Lower lobe of right lung (tissue), 2 donors: ENCODE results near the gene DUSP8. TPM values are rescaled to one million over a fixed set of nuclear protein-coding genes. Genes with fewer than 3 reads are reported as not detected.
A peak's percentile ranks its signal among the peaks of the same experiment; 100 is the strongest.

Experiments used
- ATAC-seq, 2 donors: fragments of 200-7000 bp; cut with Tn5 transposase; one replicate each; pipeline ENCODE4 v1.9.1; 2020 to 2022; ENCODE audit warnings: mild to moderate bottlenecking in 2 of 2, moderate library complexity in 2 of 2
- DNase-seq: peaks from one replicate; pipeline ENCODE4 v3.0.0-alpha.2; 2020
- H3K27ac ChIP-seq: fragments of 200-600 bp; one replicate; pipeline ENCODE4 v1.8.0; 2022
- H3K27me3 ChIP-seq: fragments of 200-600 bp; one replicate; pipeline ENCODE4 v1.8.0; 2022; ENCODE audit warnings: low read depth
- H3K36me3 ChIP-seq: fragments of 200-600 bp; one replicate; pipeline ENCODE4 v1.8.0; 2022; ENCODE audit warnings: mild to moderate bottlenecking
- H3K4me1 ChIP-seq: fragments of 200-600 bp; one replicate; pipeline ENCODE4 v1.8.0; 2022
- H3K4me3 ChIP-seq: fragments of 200-600 bp; one replicate; pipeline ENCODE4 v1.8.0; 2022; ENCODE audit warnings: mild to moderate bottlenecking
- H3K9me3 ChIP-seq: fragments of 200-600 bp; one replicate; pipeline ENCODE4 v1.8.0; 2022
- intact Hi-C: fragments of 100-400 bp; cut with DNase I; formaldehyde crosslinking; loops from one replicate; pipeline ENCODE4 v1.11.0; 2022
- total RNA-seq: library from RNA; stranded (reverse); fragmentation: NEBNext Ultra II Directional; extraction: Animal tissue kit (Norgen Biotek cat#: 25700); gene quantifications from one replicate; pipeline ENCODE4 v1.2.1, GENCODE V29; 2021
- TF ChIP-seq, protein P1 (sequence below): fragments of 200-600 bp; IDR thresholded peaks from one replicate; pipeline ENCODE4 v1.8.0; 2022; ENCODE audit warnings: antibody characterized with exemption, mild to moderate bottlenecking
- donor health status: DM: no; HTN: yes; CAD: no; lungs with severe emphysema.

Gene DUSP8
- total RNA-seq, 1 donor from 2014 or later = 8.9 TPM

DNA sequence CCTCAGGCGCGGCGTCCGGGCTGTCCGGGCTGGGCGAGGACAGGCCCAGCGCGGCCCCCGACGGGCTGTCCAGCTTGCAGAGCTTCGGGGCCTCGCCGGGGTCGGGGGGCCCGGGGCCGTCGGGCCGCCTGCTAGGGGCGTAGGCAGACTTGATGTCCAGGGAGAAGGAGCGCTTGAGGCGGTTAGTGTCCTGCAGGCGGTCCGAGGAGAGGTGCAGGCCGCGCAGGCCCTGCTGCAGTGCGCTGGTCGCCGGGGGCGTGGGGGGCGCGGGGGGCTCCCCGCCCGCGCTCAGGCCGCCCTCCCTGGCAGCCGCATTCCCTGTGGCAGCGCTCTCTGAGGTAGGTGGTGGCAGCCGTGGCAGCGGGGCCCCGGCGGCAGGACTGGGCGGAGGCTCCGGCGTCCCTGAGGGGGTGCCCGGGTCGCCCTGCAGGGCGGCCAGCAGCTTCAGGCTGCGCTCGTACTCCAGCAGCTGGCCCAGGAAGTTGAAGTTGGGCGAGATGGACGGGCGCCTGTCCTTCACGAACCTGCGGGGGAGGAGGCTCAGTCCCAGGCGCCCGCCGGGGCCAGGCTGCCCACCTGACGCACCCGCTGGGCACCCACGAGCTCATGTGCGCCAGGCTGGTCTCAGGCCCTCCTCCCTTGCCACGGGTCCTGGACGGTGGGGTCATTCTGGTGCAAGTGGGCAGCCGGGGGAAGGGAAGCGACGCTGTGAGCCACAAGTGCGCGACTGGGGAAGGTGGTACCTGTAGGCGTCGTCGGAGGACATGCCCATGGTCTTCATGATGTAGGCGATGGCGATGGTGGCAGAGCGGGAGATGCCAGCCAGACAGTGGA lies 14.8 kb downstream of the DUSP8 start:
- DNase-seq = no peak
- no peak for ATAC-seq
- peaks cover 21% of the 10 kb centered on the region for H3K4me1 ChIP-seq
- no peaks in the 10 kb centered on the region for H3K9me3 ChIP-seq
- peaks cover 5% of the 10 kb centered on the region for H3K27me3 ChIP-seq
- intact Hi-C loops = no loop called here
- H3K4me3 ChIP-seq = no peak overlapping the region
- peak overlapping the region; percentile 85 for H3K27ac ChIP-seq
- TF ChIP-seq, protein P1, sequence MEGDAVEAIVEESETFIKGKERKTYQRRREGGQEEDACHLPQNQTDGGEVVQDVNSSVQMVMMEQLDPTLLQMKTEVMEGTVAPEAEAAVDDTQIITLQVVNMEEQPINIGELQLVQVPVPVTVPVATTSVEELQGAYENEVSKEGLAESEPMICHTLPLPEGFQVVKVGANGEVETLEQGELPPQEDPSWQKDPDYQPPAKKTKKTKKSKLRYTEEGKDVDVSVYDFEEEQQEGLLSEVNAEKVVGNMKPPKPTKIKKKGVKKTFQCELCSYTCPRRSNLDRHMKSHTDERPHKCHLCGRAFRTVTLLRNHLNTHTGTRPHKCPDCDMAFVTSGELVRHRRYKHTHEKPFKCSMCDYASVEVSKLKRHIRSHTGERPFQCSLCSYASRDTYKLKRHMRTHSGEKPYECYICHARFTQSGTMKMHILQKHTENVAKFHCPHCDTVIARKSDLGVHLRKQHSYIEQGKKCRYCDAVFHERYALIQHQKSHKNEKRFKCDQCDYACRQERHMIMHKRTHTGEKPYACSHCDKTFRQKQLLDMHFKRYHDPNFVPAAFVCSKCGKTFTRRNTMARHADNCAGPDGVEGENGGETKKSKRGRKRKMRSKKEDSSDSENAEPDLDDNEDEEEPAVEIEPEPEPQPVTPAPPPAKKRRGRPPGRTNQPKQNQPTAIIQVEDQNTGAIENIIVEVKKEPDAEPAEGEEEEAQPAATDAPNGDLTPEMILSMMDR = no peak
- peaks cover 8% of the 10 kb centered on the region for H3K36me3 ChIP-seq

DNA sequence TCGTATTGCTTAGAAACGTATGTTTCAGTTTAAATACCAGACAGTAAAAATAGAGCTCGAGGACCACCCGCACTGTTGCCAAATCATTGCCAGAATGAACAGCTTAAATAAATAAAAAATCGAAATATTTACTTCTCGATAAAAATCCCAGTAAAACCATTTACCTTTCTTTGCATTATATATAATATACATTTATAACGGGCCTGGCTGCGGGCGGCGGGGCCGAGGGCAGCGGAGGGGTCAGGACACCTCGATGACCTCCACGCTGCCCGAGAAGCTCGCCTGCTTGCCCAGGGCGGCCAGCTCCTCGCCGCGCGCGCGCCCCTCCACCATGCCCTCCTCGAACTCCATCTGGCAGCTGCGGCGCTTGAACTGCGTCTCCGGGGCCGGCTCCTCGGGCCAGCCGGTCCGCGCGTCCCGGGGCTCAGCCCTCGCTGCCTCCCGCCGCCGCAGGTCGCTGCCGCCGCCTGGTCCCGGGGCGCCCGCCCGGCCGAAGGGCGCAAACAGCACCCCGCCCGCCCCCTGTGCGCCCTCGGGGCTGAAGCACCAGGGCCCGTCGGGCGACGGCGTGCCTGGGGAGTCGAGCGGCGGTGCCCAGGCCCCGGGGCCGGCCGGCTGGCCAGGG lies 15.7 kb downstream of the DUSP8 start:
- DNase-seq (no peak), ATAC-seq (no peak)
- Histone ChIP-seq H3K4me1 (peaks cover 21% of the 10 kb centered on the region), H3K9me3 (no peaks in the 10 kb centered on the region), H3K27me3 (peaks cover 5% of the 10 kb centered on the region), H3K36me3 (peaks cover 8% of the 10 kb centered on the region), H3K4me3 (no peak overlapping the region), H3K27ac (no peak overlapping the region)
- intact Hi-C loops = no loop called here
- TF ChIP-seq, protein P1 = no peak

- TF ChIP-seq, protein P1 = no peak
- Histone ChIP-seq H3K4me3 (no peak overlapping the region), H3K9me3 (no peaks in the 10 kb centered on the region), H3K36me3 (peaks cover 8% of the 10 kb centered on the region), H3K27ac (no peak overlapping the region), H3K27me3 (peaks cover 5% of the 10 kb centered on the region), H3K4me1 (peaks cover 21% of the 10 kb centered on the region)
- intact Hi-C loops = no loop called here
- ATAC-seq (no peak), DNase-seq (no peak)
Observed at GRCh38 chr11:1555713-1556153, 16.3 kb downstream of the DUSP8 start.

- H3K4me3 ChIP-seq = no peak overlapping the region
- ATAC-seq (no peak), DNase-seq (no peak)
- TF ChIP-seq, protein P1 = no peak
- peaks cover 20% of the 10 kb centered on the region for H3K4me1 ChIP-seq
- no peaks in the 10 kb centered on the region for H3K9me3 ChIP-seq
- peaks cover 8% of the 10 kb centered on the region for H3K36me3 ChIP-seq
- intact Hi-C loops = no loop called here
- H3K27me3 ChIP-seq = peaks cover 5% of the 10 kb centered on the region
- H3K27ac ChIP-seq = no peak overlapping the region
Observed at GRCh38 chr11:1554981-1555712, 16.9 kb downstream of the DUSP8 start.

GRCh38 chr11:1553808-1554594 lies 18.1 kb downstream of the DUSP8 start:
- Histone ChIP-seq H3K9me3 (no peaks in the 10 kb centered on the region), H3K4me3 (no peak overlapping the region), H3K27ac (peak overlapping the region; percentile 60), H3K36me3 (peaks cover 8% of the 10 kb centered on the region), H3K4me1 (peaks cover 8% of the 10 kb centered on the region), H3K27me3 (peaks cover 5% of the 10 kb centered on the region)
- TF ChIP-seq, protein P1 = no peak
- peak; percentile 91 to 92 for ATAC-seq
- intact Hi-C loops = no loop called here
- peak; percentile 94 for DNase-seq
